ENCODE measurements around the gene EHMT1. TPM values are rescaled to one million over a fixed set of nuclear protein-coding genes. Genes with fewer than 3 reads are reported as not detected.

EHMT1 gene
- total and polyA plus RNA-seq, 2 donors (not counting 1 experiment from before 2014, with no cell fraction given): 101 to 394 TPM

GRCh38 chr9:137674976-137675320 is 56.1 kb downstream of the EHMT1 start:
- Histone ChIP-seq H3K27me3 (replicated peaks in 1 of 4; ENCODE audit: control extremely low read depth in 1 of 4, control insufficient read depth in 3 of 4, insufficient read depth in 4 of 4, low read length in 3 of 4) (no peaks in the 10 kb centered on the region), H3K4me3 (ENCODE audit: control extremely low read depth in 1 of 5, extremely low read depth in 1 of 5, insufficient read depth in 1 of 5, low read depth in 2 of 5, low read length in 4 of 5) (no peak overlapping the region), H4K20me1 (ENCODE audit: control insufficient read depth, insufficient read depth, low read length, poor library complexity, severe bottlenecking) (peaks cover 24% of the 10 kb centered on the region), H3K36me3 (replicated peaks in 1 of 2; ENCODE audit: control extremely low read depth in 1 of 2, control insufficient read depth in 1 of 2, extremely low read depth in 1 of 2, insufficient read depth in 2 of 2, low read length in 1 of 2) (no peaks in the 10 kb centered on the region), H2AFZ (ENCODE audit: insufficient read depth, low read depth, low read length, poor library complexity, severe bottlenecking) (no peak overlapping the region), H3K27ac (ENCODE audit: low read length in 2 of 2) (no peak overlapping the region), H3K9ac (ENCODE audit: low read length) (no peak overlapping the region), H3K4me2 (replicated peaks; ENCODE audit: low read depth, low read length, poor library complexity, severe bottlenecking) (no peak overlapping the region), H3K9me3 (ENCODE audit: control extremely low read depth in 1 of 3, control insufficient read depth in 2 of 3, insufficient read depth in 1 of 3, low read length in 2 of 3) (peaks cover 0 to 6% (median 0%) of the 10 kb centered on the region in 3 donors), H3K4me1 (ENCODE audit: control insufficient read depth in 2 of 2, insufficient read depth in 2 of 2, low read length in 2 of 2) (peaks cover 39 to 50% of the 10 kb centered on the region in 2 donors), H3K79me2 (ENCODE audit: control insufficient read depth, insufficient read depth, low read length) (peaks cover 88% of the 10 kb centered on the region)
- intact Hi-C loops (cut with micrococcal nuclease): no loop called here
- Mint-ChIP-seq H3K27ac (peak overlapping the region; percentile 75), H3K27me3 (no peaks in the 10 kb centered on the region), H3K4me3 (no peak overlapping the region), H3K9me3 (ENCODE audit: insufficient read depth) (no peaks in the 10 kb centered on the region), H3K4me1 (peaks cover 60% of the 10 kb centered on the region)
- CTCF ChIA-PET: interaction anchor here (1.1 to 3.2 kb wide), 3 partner anchors 13 to 98 kb away, joined by 4 to 38 read pairs (median 25); no protein-coding TSS in a partner anchor
- POLR2A ChIA-PET: no interaction called here
- TF ChIP-seq EZH2 (IDR thresholded peaks at IDR 0.05; ENCODE audit: borderline replicate concordance, insufficient read depth, low read depth, low read length, poor library complexity, severe bottlenecking): no peak
- TF ChIP-seq CTCF (IDR thresholded peaks at IDR 0.05): no peak
- no peak for DNase-seq
- ATAC-seq (ENCODE audit: low read depth): no peak
- 100% methylated on average over 3 of the region's 5 CpGs for WGBS (ENCODE audit: insufficient coverage)

GRCh38 chr9:137676998-137677397 is 58.2 kb downstream of the EHMT1 start:
- no peak for TF ChIP-seq CTCF (IDR thresholded peaks at IDR 0.05)
- TF ChIP-seq EZH2 (IDR thresholded peaks at IDR 0.05; ENCODE audit: borderline replicate concordance, insufficient read depth, low read depth, low read length, poor library complexity, severe bottlenecking): no peak
- intact Hi-C loops (cut with micrococcal nuclease): no loop called here
- Histone ChIP-seq H3K9me3 (ENCODE audit: control extremely low read depth in 1 of 3, control insufficient read depth in 2 of 3, insufficient read depth in 1 of 3, low read length in 2 of 3) (peaks cover 0 to 6% (median 0%) of the 10 kb centered on the region in 3 donors), H3K79me2 (ENCODE audit: control insufficient read depth, insufficient read depth, low read length) (peaks cover 88% of the 10 kb centered on the region), H3K36me3 (replicated peaks in 1 of 2; ENCODE audit: control extremely low read depth in 1 of 2, control insufficient read depth in 1 of 2, extremely low read depth in 1 of 2, insufficient read depth in 2 of 2, low read length in 1 of 2) (peaks cover 0 to 3% of the 10 kb centered on the region in 2 experiments), H2AFZ (ENCODE audit: insufficient read depth, low read depth, low read length, poor library complexity, severe bottlenecking) (no peak overlapping the region), H3K4me2 (replicated peaks; ENCODE audit: low read depth, low read length, poor library complexity, severe bottlenecking) (no peak overlapping the region), H3K4me1 (ENCODE audit: control insufficient read depth in 2 of 2, insufficient read depth in 2 of 2, low read length in 2 of 2) (peaks cover 59 to 63% of the 10 kb centered on the region in 2 donors), H3K4me3 (ENCODE audit: control extremely low read depth in 1 of 5, extremely low read depth in 1 of 5, insufficient read depth in 1 of 5, low read depth in 2 of 5, low read length in 4 of 5) (no peak overlapping the region), H4K20me1 (ENCODE audit: control insufficient read depth, insufficient read depth, low read length, poor library complexity, severe bottlenecking) (peaks cover 7% of the 10 kb centered on the region), H3K9ac (ENCODE audit: low read length) (no peak overlapping the region), H3K27ac (ENCODE audit: low read length in 2 of 2) (peak overlapping the region in 1 of 2 donors; percentile 37), H3K27me3 (replicated peaks in 1 of 4; ENCODE audit: control extremely low read depth in 1 of 4, control insufficient read depth in 3 of 4, insufficient read depth in 4 of 4, low read length in 3 of 4) (no peaks in the 10 kb centered on the region)
- ChIA-PET CTCF (no interaction called here), POLR2A (interaction anchor here (0.6 kb wide), 1 partner anchor 9 kb away, joined by 4 read pairs; no protein-coding TSS in a partner anchor)
- 98% methylated on average over 8 of the region's 12 CpGs for WGBS (ENCODE audit: insufficient coverage)
- H3K4me1 Mint-ChIP-seq: peaks cover 70% of the 10 kb centered on the region
- no peak for ATAC-seq (ENCODE audit: low read depth)
- H3K27me3 Mint-ChIP-seq: no peaks in the 10 kb centered on the region
- no peak for DNase-seq
- H3K9me3 Mint-ChIP-seq (ENCODE audit: insufficient read depth): no peaks in the 10 kb centered on the region
- H3K27ac Mint-ChIP-seq: peak overlapping the region; percentile 15
- H3K4me3 Mint-ChIP-seq: no peak overlapping the region
